ENCODE measurements around the gene SLC43A3. TPM values are rescaled to one million over a fixed set of nuclear protein-coding genes. Genes with fewer than 3 reads are reported as not detected.

SLC43A3 gene
- total and polyA plus RNA-seq, 9 of the 15 experiments (the other 6 are each of a cell fraction or from before 2014, with no cell fraction given) = 63.7 to 281 (median 139) TPM

- TF ChIP-seq PRDM10 (IDR thresholded peaks at IDR 0.05; ENCODE audit: partially characterized antibody) = peak; percentile 28
- TF ChIP-seq BACH1 (tag; IDR thresholded peaks at IDR 0.05) = no peak
- no peak for TF ChIP-seq HNRNPUL1 (IDR thresholded peaks at IDR 0.05; ENCODE audit: low read length)
Observed at GRCh38 chr11:57368106-57368844, 58.6 kb downstream of the SLC43A3 start (continued).

- 42% methylated on average over 9 of the region's 9 CpGs for WGBS (ENCODE audit: insufficient coverage, low coverage, missing lambda C conversion rate)
- intact Hi-C loops (cut with micrococcal nuclease) = no loop called here
- H3K27ac ChIP-seq (ENCODE audit: extremely low read depth, low read depth, low read length) = no peak overlapping the region
- H3K27me3 ChIP-seq (ENCODE audit: control insufficient read depth in 2 of 2, insufficient read depth in 2 of 2, low read length in 2 of 2) = no peaks in the 10 kb centered on the region
- no peak for ATAC-seq
- POLR2A ChIA-PET = interaction anchor here (0.8 kb wide), 1 partner anchor 59 kb away, joined by 4 read pairs; no protein-coding TSS in a partner anchor
- H3K4me2 ChIP-seq (ENCODE audit: insufficient read depth, low read length) = no peak overlapping the region
- H2AFZ ChIP-seq (ENCODE audit: low read depth, low read length) = no peak overlapping the region
- CTCF ChIA-PET (ENCODE audit: low intra/inter-chr PET ratio) = no interaction called here
- H3K36me3 ChIP-seq (ENCODE audit: control insufficient read depth, insufficient read depth, low read length) = no peaks in the 10 kb centered on the region
- peaks cover 10 to 18% of the 10 kb centered on the region in 2 experiments; a peak in 4 of 5 replicates for H3K4me1 ChIP-seq (replicated peaks in 1 of 2; ENCODE audit: control insufficient read depth in 2 of 2, insufficient read depth in 2 of 2, low read length in 2 of 2)
- no peak for DNase-seq (ENCODE audit: extremely low read depth in 1 of 4, low spot score in 3 of 4)
- H4K20me1 ChIP-seq (replicated peaks; ENCODE audit: control insufficient read depth, insufficient read depth, low read length) = no peaks in the 10 kb centered on the region
- in situ Hi-C loops (cut with MboI) = no loop called here
- H3K9me1 ChIP-seq (ENCODE audit: control insufficient read depth, insufficient read depth, low read length) = no peaks in the 10 kb centered on the region
- BruUV-seq (replicated peaks) = no TSS peak
- H3K79me2 ChIP-seq (ENCODE audit: control insufficient read depth, insufficient read depth, low read length) = no peaks in the 10 kb centered on the region
- no peak for FAIRE-seq
- H3K9ac ChIP-seq (ENCODE audit: insufficient read depth in 1 of 2, low read depth in 2 of 2, low read length in 2 of 2) = peak overlapping the region in 1 of 2 experiments; percentile 18; a peak in 2 of 4 replicates
- H3K9me3 ChIP-seq (replicated peaks; ENCODE audit: control insufficient read depth, insufficient read depth, low read depth, low read length) = no peaks in the 10 kb centered on the region
- TF ChIP-seq EGR1 (conservative IDR thresholded peaks at IDR 0.05) = 0 out of 2 replicates have a peak, but pooled peaks have one; percentile 16
- no peak for TF ChIP-seq FOXJ3 (CRISPR knock-in tag; IDR thresholded peaks at IDR 0.05)
- H3K4me3 ChIP-seq = no peak overlapping the region
Observed at GRCh38 chr11:57364851-57365660, 61.9 kb downstream of the SLC43A3 start.

Measured in K562 (cell line).